Breast epithelium (tissue), 4 donors: ENCODE results near the gene HRC. TPM values are rescaled to one million over a fixed set of nuclear protein-coding genes. Genes with fewer than 3 reads are reported as not detected.

Experiments
- DNase-seq, 2 donors: peaks; one replicate each; pipeline ENCODE4 v3.0.0-alpha.2; 2019; ENCODE audit warnings: low spot score in 2 of 2
- H3K27ac ChIP-seq, 2 donors: fragments of 200-600 bp; sonication (generic) in 1 of 2; one replicate each; pipeline ENCODE4 v1.5.1; 2016 to 2019; ENCODE audit warnings: mild to moderate bottlenecking in 1 of 2
- H3K27me3 ChIP-seq, 2 donors: fragments of 200-600 bp; sonication (generic) in 1 of 2; one replicate each; pipeline versions ENCODE4 v1.5.1 to v1.6.0; 2017 to 2019; ENCODE audit warnings: control low read depth in 1 of 2, mild to moderate bottlenecking in 1 of 2
- H3K36me3 ChIP-seq: fragments of 200-600 bp; one replicate; pipeline ENCODE4 v1.5.1; 2019
- H3K4me1 ChIP-seq, 2 donors: fragments of 200-600 bp; sonication (generic); one replicate each; pipeline ENCODE4 v1.5.1; 2016 to 2019; ENCODE audit warnings: control low read depth in 1 of 2
- H3K4me3 ChIP-seq, 3 donors: fragments of 200-600 bp; sonication (generic); 1 replicate in 2 of 3; 2 replicates in 1 of 3; pipeline ENCODE4 v1.5.1; 2016 to 2019; ENCODE audit warnings: mild to moderate bottlenecking in 3 of 3, moderate library complexity in 2 of 3
- H3K9me3 ChIP-seq, 2 donors: fragments of 200-600 bp; sonication (generic) in 1 of 2; one replicate each; pipeline ENCODE4 v1.5.1; 2016 to 2019; ENCODE audit warnings: control low read depth in 1 of 2
- POLR2A ChIP-seq: fragments of 450-650 bp; IDR thresholded peaks from one replicate; pipeline ENCODE4 v1.6.1; 2016; ENCODE audit warnings: antibody characterized with exemption, mild to moderate bottlenecking, moderate library complexity
- POLR2AphosphoS5 ChIP-seq, 3 donors: sonication (generic); formaldehyde crosslinking; IDR thresholded peaks; one replicate each; pipeline ENCODE4 v1.6.1; 2017; ENCODE audit warnings: antibody characterized with exemption in 3 of 3
- intact Hi-C: fragments of 100-400 bp; cut with DNase I; formaldehyde crosslinking; loops from one replicate; pipeline ENCODE4 v1.15.1; 2023; ENCODE audit warnings: low total_unique reads
- total RNA-seq, 3 donors: library from RNA; depleted of rRNA; stranded (reverse); fragments of >200 nt; gene quantifications; one replicate each; pipeline ENCODE4 v1.1.0, GENCODE V29; 2016
- TF ChIP-seq, protein P1 (sequence below), 3 donors: fragments of 450-650 bp; IDR thresholded peaks; one replicate each; pipeline ENCODE4 v1.5.1; 2016 to 2017; ENCODE audit warnings: antibody characterized with exemption in 3 of 3, mild to moderate bottlenecking in 3 of 3, moderate library complexity in 3 of 3

HRC gene
- total RNA-seq, 3 donors from 2014 or later, result 0.88 to 2.7 (median 1.3) TPM

DNA sequence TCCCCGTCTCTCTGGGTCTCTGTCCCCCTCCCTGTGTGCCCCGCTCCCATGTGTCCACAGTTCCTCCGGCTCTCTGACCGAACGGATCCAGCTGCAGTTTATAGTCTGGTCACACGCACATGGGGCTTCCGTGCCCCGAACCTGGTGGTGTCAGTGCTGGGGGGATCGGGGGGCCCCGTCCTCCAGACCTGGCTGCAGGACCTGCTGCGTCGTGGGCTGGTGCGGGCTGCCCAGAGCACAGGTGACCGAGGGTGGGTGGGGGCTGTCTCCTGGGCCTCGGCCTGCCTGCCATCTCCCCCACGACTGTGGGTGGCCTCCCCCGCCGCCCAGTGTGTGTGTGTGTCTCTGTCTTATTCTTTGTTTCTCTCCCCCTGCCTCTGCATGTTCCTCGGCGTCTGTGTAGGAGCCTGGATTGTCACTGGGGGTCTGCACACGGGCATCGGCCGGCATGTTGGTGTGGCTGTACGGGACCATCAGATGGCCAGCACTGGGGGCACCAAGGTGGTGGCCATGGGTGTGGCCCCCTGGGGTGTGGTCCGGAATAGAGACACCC, 12.7 kb upstream of the HRC start:
- Histone ChIP-seq H3K4me3 (no peak overlapping the region), H3K9me3 (no peaks in the 10 kb centered on the region), H3K27me3 (no peaks in the 10 kb centered on the region), H3K27ac (no peak overlapping the region), H3K36me3 (no peaks in the 10 kb centered on the region), H3K4me1 (peaks cover 6 to 8% of the 10 kb centered on the region in 2 donors)
- intact Hi-C loops, result no loop called here
- no peak for TF ChIP-seq POLR2AphosphoS5 (IDR thresholded peaks at IDR 0.05)
- TF ChIP-seq, protein P1, sequence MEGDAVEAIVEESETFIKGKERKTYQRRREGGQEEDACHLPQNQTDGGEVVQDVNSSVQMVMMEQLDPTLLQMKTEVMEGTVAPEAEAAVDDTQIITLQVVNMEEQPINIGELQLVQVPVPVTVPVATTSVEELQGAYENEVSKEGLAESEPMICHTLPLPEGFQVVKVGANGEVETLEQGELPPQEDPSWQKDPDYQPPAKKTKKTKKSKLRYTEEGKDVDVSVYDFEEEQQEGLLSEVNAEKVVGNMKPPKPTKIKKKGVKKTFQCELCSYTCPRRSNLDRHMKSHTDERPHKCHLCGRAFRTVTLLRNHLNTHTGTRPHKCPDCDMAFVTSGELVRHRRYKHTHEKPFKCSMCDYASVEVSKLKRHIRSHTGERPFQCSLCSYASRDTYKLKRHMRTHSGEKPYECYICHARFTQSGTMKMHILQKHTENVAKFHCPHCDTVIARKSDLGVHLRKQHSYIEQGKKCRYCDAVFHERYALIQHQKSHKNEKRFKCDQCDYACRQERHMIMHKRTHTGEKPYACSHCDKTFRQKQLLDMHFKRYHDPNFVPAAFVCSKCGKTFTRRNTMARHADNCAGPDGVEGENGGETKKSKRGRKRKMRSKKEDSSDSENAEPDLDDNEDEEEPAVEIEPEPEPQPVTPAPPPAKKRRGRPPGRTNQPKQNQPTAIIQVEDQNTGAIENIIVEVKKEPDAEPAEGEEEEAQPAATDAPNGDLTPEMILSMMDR (IDR thresholded peaks at IDR 0.05), result no peak
- no peak for TF ChIP-seq POLR2A
- no peak for DNase-seq

- DNase-seq, result no peak
Measured at GRCh38 chr19:49165865-49166301, 10.7 kb upstream of the HRC start.

GRCh38 chr19:49165111-49165750, 10.0 kb upstream of the HRC start:
- Histone ChIP-seq H3K36me3 (no peaks in the 10 kb centered on the region), H3K9me3 (no peaks in the 10 kb centered on the region), H3K4me1 (peaks cover 6 to 8% of the 10 kb centered on the region in 2 donors), H3K27me3 (no peaks in the 10 kb centered on the region), H3K27ac (peak overlapping the region; percentile 92 to 96), H3K4me3 (peak overlapping the region in 1 of 3 donors; percentile 29)
- peak in 1 of 3 donors; percentile 18 for TF ChIP-seq POLR2AphosphoS5 (IDR thresholded peaks at IDR 0.05)
- TF ChIP-seq, protein P1 (IDR thresholded peaks at IDR 0.05), result no peak
- peak; percentile 41 to 66 for DNase-seq
- intact Hi-C loops, result no loop called here

More at GRCh38 chr19:49165865-49166301, 10.7 kb upstream of the HRC start:
- intact Hi-C loops, result no loop called here
- Histone ChIP-seq H3K27me3 (no peaks in the 10 kb centered on the region), H3K36me3 (no peaks in the 10 kb centered on the region), H3K4me1 (peaks cover 6 to 8% of the 10 kb centered on the region in 2 donors), H3K27ac (peak overlapping the region; percentile 92 to 96), H3K4me3 (peak overlapping the region in 1 of 3 donors; percentile 29), H3K9me3 (no peaks in the 10 kb centered on the region)
- TF ChIP-seq POLR2A (no peak), POLR2AphosphoS5 (IDR thresholded peaks at IDR 0.05) (no peak)
- TF ChIP-seq, protein P1 (IDR thresholded peaks at IDR 0.05), result no peak

DNA sequence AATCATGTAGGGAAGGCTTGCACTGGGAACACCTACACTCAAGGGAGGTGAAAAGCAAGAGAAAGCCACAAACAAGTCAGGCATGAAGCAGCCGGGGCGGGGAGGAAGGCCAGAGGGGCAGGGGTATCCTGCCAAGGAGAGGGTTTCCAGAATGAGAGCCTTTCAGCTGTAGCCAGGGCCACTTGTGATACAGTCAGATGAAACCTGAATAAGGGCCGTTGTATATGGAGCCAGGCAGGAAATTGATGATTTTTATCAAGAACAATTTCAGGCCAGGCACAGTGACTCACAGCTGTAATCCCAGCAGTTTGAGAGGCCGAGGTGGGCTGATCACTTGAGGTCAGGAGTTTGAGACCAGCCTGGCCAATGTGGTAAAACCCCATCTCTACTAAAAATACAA, 6.8 kb upstream of the HRC start:
- intact Hi-C loops, result no loop called here
- Histone ChIP-seq H3K4me1 (peaks cover 8 to 11% of the 10 kb centered on the region in 2 donors), H3K27me3 (no peaks in the 10 kb centered on the region), H3K4me3 (no peak overlapping the region), H3K27ac (peak overlapping the region; percentile 39 to 60), H3K36me3 (no peaks in the 10 kb centered on the region), H3K9me3 (no peaks in the 10 kb centered on the region)
- TF ChIP-seq POLR2A, result no peak
- TF ChIP-seq POLR2AphosphoS5 (IDR thresholded peaks at IDR 0.05), result no peak
- TF ChIP-seq, protein P1 (IDR thresholded peaks at IDR 0.05), result no peak
- peak in 1 of 2 donors; percentile 43 for DNase-seq

- Histone ChIP-seq H3K27me3 (no peaks in the 10 kb centered on the region), H3K9me3 (no peaks in the 10 kb centered on the region), H3K4me3 (no peak overlapping the region), H3K36me3 (no peaks in the 10 kb centered on the region), H3K27ac (peak overlapping the region in 1 of 2 donors; percentile 25), H3K4me1 (peaks cover 2 to 9% of the 10 kb centered on the region in 2 donors)
- intact Hi-C loops, result no loop called here
- no peak for TF ChIP-seq POLR2A
- TF ChIP-seq POLR2AphosphoS5 (IDR thresholded peaks at IDR 0.05), result no peak
- TF ChIP-seq, protein P1 (IDR thresholded peaks at IDR 0.05), result no peak
- no peak for DNase-seq
Measured at GRCh38 chr19:49160450-49161189, 5.4 kb upstream of the HRC start.
